DOHH2 (cell line): Measurements from ENCODE around the gene CALML6.

Experiments used
- H3F3A ChIP-seq: fragments of 200-600 bp; sonication (generic), shearing (Covaris generic); 2 replicates; pipeline ENCODE4 v1.6.0; 2016; ENCODE audit warnings: antibody characterized with exemption, mild to moderate bottlenecking; ENCODE audit not compliant: control insufficient read depth, insufficient read depth
- H3K27ac ChIP-seq: fragments of 200-600 bp; sonication (generic); 2 replicates; pipeline ENCODE4 v1.5.1; 2014; ENCODE audit warnings: low read depth, mild to moderate bottlenecking, low read length, moderate library complexity
- H3K27me3 ChIP-seq: fragments of 200-600 bp; sonication (generic); 2 replicates; pipeline ENCODE4 v1.6.1; 2014; ENCODE audit warnings: mild to moderate bottlenecking, low read length, mixed read lengths; ENCODE audit not compliant: control insufficient read depth
- H3K36me3 ChIP-seq: fragments of 200-600 bp; sonication (generic); 2 replicates; pipeline ENCODE4 v1.6.1; 2014; ENCODE audit warnings: mild to moderate bottlenecking, low read length, moderate library complexity, mixed read lengths; ENCODE audit not compliant: control insufficient read depth
- H3K4me1 ChIP-seq: fragments of 200-600 bp; sonication (generic); 2 replicates; pipeline ENCODE4 v1.6.1; 2014; ENCODE audit warnings: mild to moderate bottlenecking, low read length, mixed read lengths; ENCODE audit not compliant: control insufficient read depth
- H3K4me2 ChIP-seq: fragments of 200-600 bp; sonication (generic); 2 replicates; pipeline ENCODE4 v1.6.0; 2014; ENCODE audit warnings: mild to moderate bottlenecking, low read length, moderate library complexity
- H3K4me3 ChIP-seq: fragments of 200-600 bp; sonication (generic); 2 replicates; pipeline ENCODE4 v1.5.1; 2014; ENCODE audit warnings: mild to moderate bottlenecking, low read length, mixed read lengths
- H3K79me2 ChIP-seq: fragments of 200-600 bp; sonication (generic); 2 replicates; pipeline ENCODE4 v1.6.1; 2014; ENCODE audit warnings: mild to moderate bottlenecking, low read length, mixed read lengths; ENCODE audit not compliant: control insufficient read depth
- H3K9me2 ChIP-seq: fragments of 200-600 bp; sonication (generic); replicated peaks from 2 replicates; pipeline ENCODE4 v1.6.1; 2014; ENCODE audit warnings: mild to moderate bottlenecking, low read length, mixed read lengths; ENCODE audit not compliant: control insufficient read depth
- H3K9me3 ChIP-seq: fragments of 200-600 bp; sonication (generic); 2 replicates; pipeline ENCODE4 v1.6.1; 2014; ENCODE audit warnings: antibody characterized with exemption, low read length, mixed read lengths; ENCODE audit not compliant: control insufficient read depth, insufficient read depth
- H4K20me1 ChIP-seq: fragments of 200-600 bp; sonication (generic); 2 replicates; pipeline ENCODE4 v1.6.0; 2014; ENCODE audit warnings: low read depth, mild to moderate bottlenecking, antibody characterized with exemption, low read length, moderate library complexity; ENCODE audit not compliant: control insufficient read depth, insufficient read depth
- EZH2phosphoT487 ChIP-seq: fragments of 200-600 bp; sonication (generic); IDR thresholded peaks from 2 replicates; pipeline ENCODE4 v1.6.1; 2017; ENCODE audit warnings: borderline replicate concordance, mild to moderate bottlenecking, antibody characterized with exemption, low read length, moderate library complexity, mixed read lengths
- TF ChIP-seq, protein P1 (sequence below): fragments of 200-600 bp; sonication (generic); IDR thresholded peaks from one replicate; pipeline ENCODE4 v1.5.1; 2014; ENCODE audit warnings: antibody characterized with exemption, mild to moderate bottlenecking, low read depth, low read length; ENCODE audit not compliant: poor library complexity, severe bottlenecking

CALML6 gene

DNA sequence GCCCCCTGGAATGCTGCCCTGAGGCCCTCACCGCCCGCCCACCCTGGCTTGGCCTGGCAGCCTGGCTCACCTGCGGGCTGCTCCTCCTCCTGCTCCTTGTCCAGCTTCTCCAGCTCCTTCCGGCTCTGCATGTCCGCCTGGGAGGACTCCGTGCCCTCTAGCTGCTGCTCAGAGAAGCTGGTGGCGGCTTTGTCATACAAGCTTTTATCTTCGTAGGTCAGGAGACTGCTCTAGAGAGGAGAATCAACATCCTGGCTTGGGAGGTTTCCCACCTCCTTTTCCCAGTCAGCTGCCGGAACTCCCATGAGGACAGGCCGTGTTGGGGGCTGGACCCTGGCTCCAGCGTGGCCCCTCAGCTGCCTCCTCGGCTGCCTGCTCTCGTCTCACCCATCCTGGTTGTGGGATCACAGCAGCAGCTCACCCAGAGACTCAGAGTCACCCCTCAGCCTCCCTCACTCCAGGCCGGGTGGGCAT is 40.6 kb downstream of the CALML6 start:
- H3K79me2 ChIP-seq: no peaks in the 10 kb centered on the region
- no peak overlapping the region for H3K27ac ChIP-seq
- no peaks in the 10 kb centered on the region for H3K4me1 ChIP-seq
- peaks cover 10% of the 10 kb centered on the region for H3K9me3 ChIP-seq
- no peaks in the 10 kb centered on the region for H3K27me3 ChIP-seq
- H3K4me3 ChIP-seq: no peak overlapping the region
- H3K9me2 ChIP-seq: no peaks in the 10 kb centered on the region
- no peaks in the 10 kb centered on the region for H3K36me3 ChIP-seq
- no peaks in the 10 kb centered on the region for H3F3A ChIP-seq
- TF ChIP-seq EZH2phosphoT487: no peak
- TF ChIP-seq, protein P1, sequence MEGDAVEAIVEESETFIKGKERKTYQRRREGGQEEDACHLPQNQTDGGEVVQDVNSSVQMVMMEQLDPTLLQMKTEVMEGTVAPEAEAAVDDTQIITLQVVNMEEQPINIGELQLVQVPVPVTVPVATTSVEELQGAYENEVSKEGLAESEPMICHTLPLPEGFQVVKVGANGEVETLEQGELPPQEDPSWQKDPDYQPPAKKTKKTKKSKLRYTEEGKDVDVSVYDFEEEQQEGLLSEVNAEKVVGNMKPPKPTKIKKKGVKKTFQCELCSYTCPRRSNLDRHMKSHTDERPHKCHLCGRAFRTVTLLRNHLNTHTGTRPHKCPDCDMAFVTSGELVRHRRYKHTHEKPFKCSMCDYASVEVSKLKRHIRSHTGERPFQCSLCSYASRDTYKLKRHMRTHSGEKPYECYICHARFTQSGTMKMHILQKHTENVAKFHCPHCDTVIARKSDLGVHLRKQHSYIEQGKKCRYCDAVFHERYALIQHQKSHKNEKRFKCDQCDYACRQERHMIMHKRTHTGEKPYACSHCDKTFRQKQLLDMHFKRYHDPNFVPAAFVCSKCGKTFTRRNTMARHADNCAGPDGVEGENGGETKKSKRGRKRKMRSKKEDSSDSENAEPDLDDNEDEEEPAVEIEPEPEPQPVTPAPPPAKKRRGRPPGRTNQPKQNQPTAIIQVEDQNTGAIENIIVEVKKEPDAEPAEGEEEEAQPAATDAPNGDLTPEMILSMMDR: no peak
- no peak overlapping the region for H3K4me2 ChIP-seq
- no peaks in the 10 kb centered on the region for H4K20me1 ChIP-seq

DNA sequence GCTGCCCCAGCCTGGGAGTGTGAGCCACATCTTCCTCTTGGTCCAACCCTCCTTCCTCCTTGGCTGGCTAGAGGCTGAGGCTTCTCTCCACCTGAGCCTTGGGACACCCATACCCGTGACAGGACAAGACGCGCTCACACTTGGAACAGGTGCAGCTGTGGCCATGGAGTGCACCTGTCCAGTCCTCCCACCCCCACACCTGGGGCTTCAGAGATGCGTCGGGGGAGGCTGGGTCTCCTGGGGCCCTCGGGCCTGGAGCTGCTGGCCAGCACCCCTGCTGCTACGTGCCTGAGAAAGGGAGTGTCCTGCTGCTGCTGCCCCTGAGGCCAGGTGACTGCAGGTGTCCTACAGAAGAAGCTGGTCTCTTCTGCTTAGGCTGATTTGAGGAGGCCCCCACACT is 41.0 kb downstream of the CALML6 start:
- no peak overlapping the region for H3K4me2 ChIP-seq
- TF ChIP-seq EZH2phosphoT487: no peak
- TF ChIP-seq, protein P1: no peak

DNA sequence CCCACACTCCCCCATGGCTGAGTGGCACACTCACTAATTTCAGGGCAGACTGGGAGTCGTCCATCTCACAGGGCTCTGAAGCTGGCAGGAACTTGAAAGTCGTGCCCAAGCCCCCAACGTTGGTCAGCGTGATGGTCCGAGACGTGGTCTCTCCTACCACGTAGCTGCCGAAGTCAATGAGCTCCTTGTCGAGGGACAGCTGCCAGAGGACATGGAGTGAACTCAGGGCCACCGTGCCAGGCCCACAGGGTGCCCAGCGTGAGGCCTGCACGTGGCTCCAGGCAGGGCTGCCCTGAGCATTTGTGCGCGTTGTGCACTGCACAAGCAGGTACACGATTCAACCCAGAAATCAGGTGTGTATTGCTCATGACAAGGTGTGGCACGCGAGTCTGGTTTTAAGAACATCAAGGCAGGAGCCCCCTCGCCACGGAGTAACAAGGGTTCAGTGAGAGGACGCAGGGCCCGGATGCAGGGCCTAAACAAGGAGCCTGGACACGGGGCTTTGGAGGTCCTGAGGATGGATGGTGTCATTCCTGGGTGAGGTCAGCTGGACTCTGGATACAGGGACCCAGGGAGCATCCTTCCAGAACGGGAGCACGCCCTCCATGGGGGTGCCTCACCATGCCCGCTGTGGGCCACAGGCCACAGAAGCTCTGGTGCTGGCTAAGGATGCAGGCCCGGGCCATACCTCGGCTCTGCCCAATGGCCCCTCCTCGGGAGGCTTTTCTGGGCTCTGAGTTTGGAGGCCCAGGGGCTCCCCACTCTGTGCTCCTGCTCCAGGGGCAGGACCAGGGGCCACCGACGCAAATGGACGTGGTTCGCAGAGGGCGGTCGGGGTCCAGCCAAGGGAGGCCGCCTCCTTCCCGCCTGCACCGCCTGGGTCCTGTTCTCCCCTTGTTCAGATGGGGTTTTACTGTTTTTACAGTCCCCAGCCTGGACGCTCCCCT is 41.8 kb downstream of the CALML6 start:
- no peaks in the 10 kb centered on the region for H4K20me1 ChIP-seq
- H3K27ac ChIP-seq: no peak overlapping the region
- H3K36me3 ChIP-seq: no peaks in the 10 kb centered on the region
- no peaks in the 10 kb centered on the region for H3K4me1 ChIP-seq
- H3K9me3 ChIP-seq: peaks cover 10% of the 10 kb centered on the region
- H3K27me3 ChIP-seq: no peaks in the 10 kb centered on the region
- TF ChIP-seq EZH2phosphoT487: no peak
- TF ChIP-seq, protein P1: no peak
- no peaks in the 10 kb centered on the region for H3K79me2 ChIP-seq
- no peaks in the 10 kb centered on the region for H3K9me2 ChIP-seq
- no peak overlapping the region for H3K4me2 ChIP-seq
- H3F3A ChIP-seq: no peaks in the 10 kb centered on the region
- H3K4me3 ChIP-seq: no peak overlapping the region

More for the DNA sequence above, 41.0 kb downstream of the CALML6 start:
- Histone ChIP-seq H3K79me2 (no peaks in the 10 kb centered on the region), H3K9me2 (no peaks in the 10 kb centered on the region), H3K4me3 (no peak overlapping the region), H4K20me1 (no peaks in the 10 kb centered on the region), H3K36me3 (no peaks in the 10 kb centered on the region), H3K27me3 (no peaks in the 10 kb centered on the region), H3K4me1 (no peaks in the 10 kb centered on the region), H3K27ac (no peak overlapping the region), H3F3A (no peaks in the 10 kb centered on the region), H3K9me3 (peaks cover 10% of the 10 kb centered on the region)
